ENCODE results near the gene ABCB10.

- TF ChIP-seq CTCF (optimal IDR thresholded peaks at IDR 0.05 in 1 of 3, IDR thresholded peaks at IDR 0.05 in 1 of 3, conservative IDR thresholded peaks at IDR 0.05 in 1 of 3; ENCODE audit: extremely low read depth in 1 of 3, insufficient read depth in 2 of 3, low read length in 3 of 3) (no peak), EZH2 (IDR thresholded peaks at IDR 0.05; ENCODE audit: low read length) (no peak)
These were observed 73.2 kb downstream of the ABCB10 start for GRCh38 chr1:229485318-229485717.

Data from keratinocyte (primary cell).